ENCODE measurements around the gene ACTBL2.

- TF ChIP-seq POLR2A (IDR thresholded peaks at IDR 0.05): no peak
- TF ChIP-seq CTCF (IDR thresholded peaks at IDR 0.05): no peak
Observed at GRCh38 chr5:57434227-57434640, 48.4 kb downstream of the ACTBL2 start.

All from thyroid gland (tissue), 4 donors.